ENCODE data around the gene TREML2.
"Not testable (repeated sequence)": the region's sequence is repeated elsewhere in the genome, so short reads cannot be mapped to it uniquely, and the experiment has no call there.

Gene TREML2, protein sequence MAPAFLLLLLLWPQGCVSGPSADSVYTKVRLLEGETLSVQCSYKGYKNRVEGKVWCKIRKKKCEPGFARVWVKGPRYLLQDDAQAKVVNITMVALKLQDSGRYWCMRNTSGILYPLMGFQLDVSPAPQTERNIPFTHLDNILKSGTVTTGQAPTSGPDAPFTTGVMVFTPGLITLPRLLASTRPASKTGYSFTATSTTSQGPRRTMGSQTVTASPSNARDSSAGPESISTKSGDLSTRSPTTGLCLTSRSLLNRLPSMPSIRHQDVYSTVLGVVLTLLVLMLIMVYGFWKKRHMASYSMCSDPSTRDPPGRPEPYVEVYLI

DNA sequence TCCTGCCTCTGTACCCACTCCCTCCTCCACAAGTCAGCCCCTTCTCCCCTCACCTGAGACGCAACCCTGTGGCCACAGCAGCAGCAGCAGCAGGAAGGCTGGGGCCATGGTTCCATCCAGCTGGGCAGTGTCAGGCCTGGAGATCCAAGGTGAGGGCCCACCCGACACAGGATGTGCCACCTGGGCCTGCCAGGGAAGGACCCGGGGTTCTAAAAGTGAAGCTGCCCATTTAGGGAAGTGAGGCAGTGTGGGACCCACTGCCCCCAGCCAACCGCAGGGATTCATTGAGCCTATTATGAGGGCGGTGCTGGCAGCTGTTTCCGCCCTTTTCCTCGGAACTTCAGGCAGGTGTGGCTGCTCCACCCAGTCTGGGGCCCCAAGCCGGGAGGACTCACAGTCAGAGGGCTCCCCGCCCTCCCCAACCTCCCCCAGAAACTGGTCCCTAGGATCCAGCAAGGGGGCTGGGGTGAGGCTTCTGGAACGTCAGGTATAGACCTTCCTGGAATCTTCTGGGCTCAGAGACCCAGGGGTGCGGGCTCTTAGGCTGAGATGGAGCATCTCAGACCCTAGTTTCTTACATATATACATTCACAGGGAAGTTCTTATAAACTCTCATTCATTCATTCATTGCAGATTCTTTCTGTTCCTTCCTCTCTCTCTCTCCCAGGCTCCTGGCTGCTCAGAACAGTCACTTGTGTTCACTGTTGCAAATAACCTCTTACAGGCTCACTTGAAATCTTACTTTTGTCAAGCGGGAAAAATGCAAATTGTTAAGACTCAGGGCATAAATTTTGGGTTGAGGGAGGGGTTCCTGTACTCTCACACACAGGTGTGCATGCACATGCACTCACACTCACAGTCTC, at the start of gene TREML2:
TSS of gene TREML2 (minus strand) at position 249 of the 863 bp plus-strand sequence. CDS start at position 108, 141 bp downstream.
- DNase-seq (ENCODE audit: low read depth in 2 of 2) = no peak

DNA sequence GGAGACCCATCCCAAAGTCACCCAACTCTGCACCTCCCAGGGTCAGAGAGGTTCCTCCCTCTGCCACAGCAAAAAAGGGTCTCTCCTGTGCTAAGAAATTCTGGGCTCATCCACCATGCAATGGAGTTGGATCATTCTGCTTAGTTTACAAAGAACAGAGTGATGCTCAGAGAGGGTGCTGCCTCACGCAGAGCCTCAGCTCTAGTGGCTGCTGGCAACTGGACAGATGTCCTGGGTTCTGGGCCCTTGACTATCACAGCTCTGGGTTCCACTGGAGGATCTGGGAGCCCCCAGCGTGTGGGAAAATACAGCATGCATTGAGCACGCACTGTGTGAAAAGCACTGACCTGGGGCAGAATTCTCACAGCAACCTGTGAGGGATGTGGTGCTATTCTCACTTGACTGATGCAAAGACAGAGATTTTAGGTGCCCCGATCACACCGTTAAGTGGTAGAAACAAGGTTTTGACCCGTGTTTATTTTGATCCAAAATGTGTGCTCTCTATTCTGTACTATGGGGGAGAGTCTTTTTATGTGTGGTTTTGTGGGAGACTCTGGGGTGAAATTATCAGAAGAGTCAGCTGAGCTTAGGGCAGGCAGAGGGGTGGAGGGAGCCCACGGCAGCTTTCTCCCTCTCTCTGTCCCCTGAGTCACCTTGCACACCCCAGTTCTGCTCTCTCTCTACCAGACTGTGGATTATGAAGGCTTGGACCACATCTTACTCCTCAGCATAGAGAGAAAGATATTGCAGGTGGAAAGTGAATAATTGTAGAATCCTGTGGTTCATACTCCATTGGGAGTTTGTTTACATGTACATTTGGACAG, 47.1 kb upstream of the TREML2 start:
- no peak for DNase-seq (ENCODE audit: low read depth in 2 of 2)

DNA sequence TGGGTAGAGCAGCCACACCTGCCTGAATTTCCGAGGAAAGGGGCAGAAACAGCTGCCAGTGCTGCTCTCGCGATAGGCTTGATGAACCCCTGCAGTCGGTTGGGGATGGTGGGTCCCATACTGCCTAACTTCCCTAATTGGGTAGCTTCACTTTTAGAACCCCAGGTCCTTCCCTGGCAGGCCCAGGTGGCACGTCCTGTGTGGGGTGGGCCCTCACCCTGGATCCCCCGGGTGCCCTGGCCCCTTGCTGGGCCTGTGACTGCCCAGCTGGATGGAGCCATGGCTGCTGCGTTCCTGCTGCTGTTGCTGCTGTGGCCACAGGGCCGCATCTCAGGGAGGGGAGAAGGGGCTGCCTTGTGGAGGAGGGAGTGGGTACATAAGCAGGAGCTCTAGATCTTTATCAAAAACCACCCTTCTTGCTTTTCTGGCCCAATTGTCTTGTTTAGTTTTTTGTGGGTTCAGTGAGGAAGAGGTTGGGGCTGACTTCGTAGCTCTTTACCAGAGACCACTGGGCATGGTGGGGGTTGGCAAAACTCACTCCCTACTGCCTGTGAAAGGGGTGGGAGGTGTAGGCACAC, 46.4 kb upstream of the TREML2 start:
- no peak for DNase-seq (ENCODE audit: low read depth in 2 of 2)

DNA sequence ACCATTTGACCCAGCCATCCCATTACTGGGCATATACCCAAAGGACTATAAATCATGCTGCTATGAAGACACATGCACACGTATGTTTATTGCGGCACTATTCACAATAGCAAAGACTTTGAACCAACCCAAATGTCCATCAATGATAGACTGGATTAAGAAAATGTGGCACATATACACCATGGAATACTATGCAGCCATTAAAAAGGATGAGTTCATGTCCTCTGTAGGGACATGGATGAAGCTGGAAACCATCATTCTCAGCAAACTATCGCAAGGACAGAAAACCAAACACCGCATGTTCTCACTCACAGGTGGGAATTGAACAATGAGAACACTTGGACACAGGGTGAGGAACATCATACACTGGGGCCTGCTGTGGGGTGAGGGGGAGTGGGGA, 45.6 kb upstream of the TREML2 start:
- not testable (repeated sequence) for DNase-seq (ENCODE audit: low read depth in 2 of 2)

DNA sequence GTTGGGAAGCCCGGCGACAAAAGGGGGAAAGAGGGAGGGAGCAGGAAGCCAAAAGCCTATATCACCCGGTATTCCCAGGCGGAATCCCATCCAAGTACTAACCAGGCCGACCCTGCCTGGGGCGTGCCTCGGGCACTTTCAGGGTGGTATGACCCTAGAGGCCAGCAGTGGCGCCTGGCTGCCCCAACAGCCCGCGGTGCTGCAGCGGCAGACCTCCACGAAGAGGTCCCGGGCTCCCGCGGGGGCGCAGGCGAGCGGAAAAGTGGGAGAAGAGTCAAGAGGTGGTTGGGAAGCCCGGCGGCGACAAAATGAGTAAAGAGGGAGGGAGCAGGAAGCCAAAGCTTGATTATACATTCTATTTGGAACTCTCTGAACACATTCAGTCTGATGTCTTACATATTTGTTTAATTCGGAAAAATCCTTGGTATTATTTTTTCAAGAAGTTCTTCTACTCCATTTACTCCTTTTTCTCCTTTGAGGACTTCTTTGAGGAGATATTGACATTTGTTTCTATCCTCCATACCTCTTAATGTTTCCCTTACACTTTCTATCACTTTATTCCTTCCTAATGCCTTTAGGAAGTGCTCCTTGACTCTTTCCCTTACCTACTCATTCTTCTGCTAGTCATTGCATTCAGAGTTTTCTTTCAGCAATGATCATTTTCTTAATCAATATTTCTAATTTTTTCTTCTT, 38.7 kb upstream of the TREML2 start:
- no peak for DNase-seq (ENCODE audit: low read depth in 2 of 2)

DNA sequence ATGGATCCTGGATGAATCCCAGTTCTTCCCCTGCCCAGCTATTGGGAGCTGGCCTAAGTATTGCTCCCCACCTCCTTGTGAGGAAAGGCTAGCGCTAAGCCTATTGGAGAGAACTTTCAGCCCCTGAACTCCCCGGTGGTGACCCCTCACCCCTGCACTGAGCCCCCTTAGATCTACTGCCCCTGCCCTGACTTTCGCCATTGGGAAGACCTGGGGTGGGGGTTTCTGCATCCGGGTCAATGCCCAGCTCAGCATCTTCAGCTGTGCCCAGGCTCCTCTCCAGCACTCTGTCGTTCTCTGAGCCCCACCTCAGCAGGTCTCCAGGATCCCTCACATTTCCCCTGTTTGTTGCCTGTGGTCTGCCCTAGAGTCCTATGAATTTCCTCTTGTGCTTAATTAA, 36.2 kb upstream of the TREML2 start:
- no peak for DNase-seq (ENCODE audit: low read depth in 2 of 2)

DNA sequence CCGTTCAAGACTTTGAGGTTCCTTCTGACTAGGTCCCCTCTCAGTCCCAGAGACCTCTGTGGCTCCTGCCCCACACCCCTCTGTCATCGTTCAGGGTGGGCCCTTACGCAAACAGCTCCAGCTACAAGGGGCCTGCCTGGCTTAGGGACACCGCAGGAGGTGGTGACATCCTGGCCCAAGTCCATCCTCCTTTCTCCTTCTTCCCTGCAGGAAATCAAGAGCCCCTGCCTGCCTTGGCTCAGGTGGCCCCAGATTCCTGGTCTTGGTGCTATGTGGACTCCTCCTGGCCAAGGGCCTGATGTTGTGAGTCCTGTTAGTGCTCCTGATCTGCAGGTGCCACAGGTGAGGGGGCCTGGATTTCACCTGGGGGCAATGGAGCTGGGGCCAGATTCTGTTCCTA, 35.3 kb upstream of the TREML2 start:
- DNase-seq (ENCODE audit: low read depth in 2 of 2) = no peak

DNA sequence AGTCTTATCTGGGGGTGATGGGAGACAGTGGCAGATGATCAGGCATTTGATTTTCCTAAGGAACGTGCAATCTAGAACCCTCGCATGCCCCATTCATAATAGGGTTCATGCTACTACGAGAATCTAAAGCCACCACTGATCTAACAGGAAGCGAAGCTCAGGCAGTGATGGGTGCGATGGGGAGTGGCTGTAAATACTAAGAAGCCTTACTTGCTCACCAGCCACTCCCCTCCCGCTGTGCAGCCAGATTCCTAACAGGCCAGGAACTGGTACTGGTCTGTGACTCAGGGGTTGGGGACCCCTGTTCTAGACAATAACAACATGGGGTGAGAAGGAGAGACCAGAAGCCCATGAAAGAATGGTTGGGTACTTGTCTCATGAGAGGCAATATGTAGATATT, 31.7 kb upstream of the TREML2 start:
- no peak for DNase-seq (ENCODE audit: low read depth in 2 of 2)

DNA sequence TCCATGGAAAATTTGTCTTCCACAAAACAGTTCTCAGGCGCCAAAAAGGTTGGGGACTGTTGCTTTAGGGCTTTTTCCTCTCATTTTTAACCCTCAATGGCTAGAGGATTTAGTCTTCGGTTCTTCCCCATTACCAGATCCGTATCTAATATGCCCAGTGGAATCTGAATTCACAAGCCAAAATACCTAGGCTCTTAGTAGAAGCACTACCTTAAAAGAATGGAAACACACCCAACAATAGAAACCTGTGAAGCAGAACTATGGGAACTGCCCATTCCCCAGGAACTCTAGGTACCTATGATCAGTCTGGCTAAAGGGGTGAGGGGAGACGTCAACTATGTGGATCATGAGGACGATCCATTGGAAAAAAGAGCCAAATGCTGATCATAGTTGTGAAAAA, 30.3 kb upstream of the TREML2 start:
- DNase-seq (ENCODE audit: low read depth in 2 of 2) = no peak

DNA sequence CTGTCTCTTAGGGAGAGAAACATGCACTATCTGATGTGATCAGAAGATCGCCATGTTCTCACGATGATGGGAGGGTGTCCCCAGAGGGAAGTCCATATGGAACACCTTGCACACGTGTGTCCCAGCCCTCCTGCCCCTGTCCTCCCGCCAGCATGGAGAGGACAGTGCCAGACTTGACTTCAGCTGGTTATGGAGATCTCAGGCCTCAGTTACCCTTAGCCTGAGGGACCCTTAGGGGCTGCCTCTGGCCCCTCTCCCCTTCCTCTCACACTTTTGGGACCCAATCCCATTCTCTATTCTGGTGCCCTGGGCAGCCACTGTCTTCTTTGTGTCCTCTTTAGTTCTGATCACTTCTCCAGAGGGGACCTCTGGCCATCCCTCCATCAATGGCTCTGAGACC, 28.8 kb upstream of the TREML2 start:
- DNase-seq (ENCODE audit: low read depth in 2 of 2) = no peak

DNA sequence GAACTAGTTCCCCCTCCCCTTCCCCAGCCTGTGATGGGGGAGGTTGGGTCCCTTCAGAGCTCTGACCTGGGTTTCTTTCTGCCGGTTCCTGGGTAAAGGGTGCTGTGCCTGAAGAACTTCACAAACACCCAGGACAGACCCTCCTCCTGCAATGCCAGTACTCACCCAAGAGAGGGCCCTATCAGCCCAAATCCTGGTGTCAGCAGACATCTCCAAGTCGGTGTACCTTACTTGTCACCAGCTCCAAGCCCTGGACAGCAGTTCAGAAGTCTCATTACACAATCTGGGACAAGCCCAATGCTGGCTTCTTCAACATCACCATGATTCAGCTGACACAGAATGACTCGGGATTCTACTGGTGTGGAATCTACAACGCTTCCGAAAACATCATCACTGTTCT, 27.7 kb upstream of the TREML2 start:
- no peak for DNase-seq (ENCODE audit: low read depth in 2 of 2)

DNA sequence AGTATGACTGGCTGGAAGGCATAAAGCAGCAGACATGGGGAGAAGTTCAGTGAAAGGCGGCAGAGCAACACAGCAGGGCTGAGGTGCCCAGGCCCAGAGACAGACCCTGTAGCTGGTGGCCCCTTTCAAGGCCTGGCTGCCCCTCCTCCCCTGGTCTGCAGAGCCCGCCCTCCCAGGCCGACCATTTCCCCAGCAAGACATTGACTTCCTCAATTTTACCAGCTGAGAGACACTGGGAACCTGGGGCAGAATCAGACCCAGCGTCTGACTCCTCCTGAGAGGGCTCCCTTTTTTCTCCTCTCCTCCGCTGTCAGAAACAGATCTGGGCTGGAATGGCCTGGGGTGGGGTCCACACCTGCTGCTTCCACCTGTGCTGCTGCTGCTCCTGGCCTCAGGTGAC, 27.1 kb upstream of the TREML2 start, which contains the start of gene TREML4:
TSS of gene TREML4 (plus strand) at position 254 of the 400 bp plus-strand sequence. CDS start at position 333, 79 bp downstream.
- no peak for DNase-seq (ENCODE audit: low read depth in 2 of 2)

DNA sequence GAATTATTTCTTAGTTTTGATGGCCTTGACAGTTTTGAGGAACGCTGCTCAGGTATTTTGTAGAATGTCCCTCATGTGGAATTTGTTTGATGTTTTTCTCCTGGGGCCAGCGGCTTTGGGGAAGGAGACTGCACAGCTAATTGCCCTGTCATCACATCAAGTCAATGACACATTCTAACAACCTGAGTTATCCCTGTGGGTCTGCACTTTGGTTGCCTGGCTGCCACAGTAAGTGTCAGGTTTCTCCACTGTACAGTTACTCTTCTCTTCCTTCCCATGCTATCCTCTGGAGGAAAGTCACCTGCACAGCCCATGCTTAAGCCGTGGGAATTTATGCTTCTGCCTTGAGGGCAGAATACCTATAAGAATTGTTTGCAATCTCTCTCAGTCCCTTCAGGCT, 25.8 kb upstream of the TREML2 start:
- DNase-seq (ENCODE audit: low read depth in 2 of 2) = no peak

DNA sequence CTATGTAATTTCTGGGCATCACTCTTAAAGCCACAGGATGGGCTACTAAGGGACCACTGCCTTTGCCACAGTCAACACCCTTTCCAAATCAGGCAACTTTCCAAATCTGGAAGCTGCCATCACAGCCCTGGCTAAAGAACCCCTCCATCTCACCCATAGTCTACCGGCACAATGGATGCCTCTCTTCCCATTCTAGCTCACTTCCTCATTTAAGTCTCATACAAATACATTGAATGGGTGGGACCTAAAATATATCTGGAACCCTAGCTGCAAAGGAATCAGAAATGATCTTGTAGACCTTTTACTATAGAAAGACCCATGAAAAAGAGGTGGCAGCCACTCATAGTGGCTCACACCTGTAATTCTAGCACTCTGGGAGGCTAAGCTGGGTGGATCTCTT, 23.9 kb upstream of the TREML2 start:
- no peak for DNase-seq (ENCODE audit: low read depth in 2 of 2)

DNA sequence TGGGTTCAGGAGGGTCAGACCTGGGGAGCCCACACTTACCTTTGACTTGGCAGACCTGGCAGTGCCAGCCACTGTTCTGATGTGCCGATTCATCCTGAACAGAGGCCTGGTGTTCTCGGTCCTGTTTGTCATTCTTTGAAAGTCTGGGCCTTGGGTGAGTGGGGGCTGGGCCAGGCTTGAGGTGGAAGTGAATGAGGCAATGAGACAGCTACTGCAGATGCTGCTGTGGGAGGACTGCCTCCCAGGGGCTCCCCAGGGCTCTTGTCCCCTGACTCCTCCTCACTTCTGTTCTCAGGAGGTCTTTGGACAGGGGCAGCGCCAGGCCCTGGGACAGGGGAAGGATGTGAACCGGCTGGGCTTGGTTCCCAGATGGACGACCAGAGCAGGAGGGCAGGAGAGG, 21.6 kb upstream of the TREML2 start:
- no peak for DNase-seq (ENCODE audit: low read depth in 2 of 2)

DNA sequence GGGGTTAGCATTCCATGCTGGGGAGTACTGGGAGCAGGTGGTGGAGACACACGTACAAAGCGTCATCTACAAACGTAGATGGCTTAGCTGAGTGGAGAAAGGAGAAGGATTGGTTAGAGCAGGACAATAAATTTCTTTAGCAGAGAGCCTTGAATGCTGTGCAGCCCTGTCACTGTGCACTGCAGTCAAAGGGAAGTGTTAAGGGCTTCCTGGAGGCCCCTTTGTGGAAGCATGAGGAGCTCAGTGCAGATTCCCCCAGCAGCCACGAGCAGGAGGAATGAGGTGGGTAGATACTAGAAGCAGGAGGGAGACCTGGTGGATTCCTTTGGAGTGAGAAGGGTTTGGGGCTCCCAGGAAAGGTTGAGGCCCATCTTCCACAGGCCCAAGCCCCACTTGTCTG, 21.1 kb upstream of the TREML2 start:
- no peak for DNase-seq (ENCODE audit: low read depth in 2 of 2)

DNA sequence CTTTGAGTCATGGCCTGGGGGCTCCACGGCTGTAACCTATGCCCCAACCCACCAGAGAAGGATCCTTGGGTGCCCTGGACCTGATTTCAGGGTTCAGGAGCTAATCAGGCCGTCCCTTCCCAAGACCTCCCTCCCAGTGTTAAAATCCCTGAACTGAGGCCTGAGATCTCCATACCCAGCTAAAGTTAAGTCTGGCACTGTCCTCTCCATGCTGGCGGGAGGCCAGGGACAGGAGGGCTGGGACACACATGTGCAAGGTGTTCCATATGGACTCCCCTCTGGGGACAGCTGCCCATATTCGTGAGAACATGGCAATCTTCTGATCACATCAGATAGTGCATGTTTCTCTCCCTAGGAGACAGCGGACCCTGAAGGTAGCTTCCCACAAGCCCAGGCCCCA, 15.7 kb upstream of the TREML2 start:
- no peak for DNase-seq (ENCODE audit: low read depth in 2 of 2)

DNA sequence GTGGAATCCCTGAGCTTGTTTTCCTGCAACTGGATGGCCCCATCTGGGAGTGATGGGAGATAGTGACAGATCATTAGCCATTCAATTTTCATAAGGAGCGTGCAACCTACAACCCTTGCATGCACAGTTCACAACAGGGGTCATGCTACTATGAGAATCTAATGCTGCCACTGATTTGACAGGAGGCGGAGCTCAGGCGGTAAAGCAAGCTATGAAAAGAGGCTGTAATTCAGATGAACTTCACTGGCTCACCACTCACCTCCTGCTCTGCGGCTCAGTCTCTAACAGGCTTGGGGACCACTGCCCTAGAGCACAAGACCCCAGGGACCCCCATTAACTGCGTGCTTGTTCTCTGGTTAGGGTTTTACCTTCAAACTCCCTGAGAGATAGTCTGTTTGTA, 14.8 kb upstream of the TREML2 start:
- no peak for DNase-seq (ENCODE audit: low read depth in 2 of 2)

DNA sequence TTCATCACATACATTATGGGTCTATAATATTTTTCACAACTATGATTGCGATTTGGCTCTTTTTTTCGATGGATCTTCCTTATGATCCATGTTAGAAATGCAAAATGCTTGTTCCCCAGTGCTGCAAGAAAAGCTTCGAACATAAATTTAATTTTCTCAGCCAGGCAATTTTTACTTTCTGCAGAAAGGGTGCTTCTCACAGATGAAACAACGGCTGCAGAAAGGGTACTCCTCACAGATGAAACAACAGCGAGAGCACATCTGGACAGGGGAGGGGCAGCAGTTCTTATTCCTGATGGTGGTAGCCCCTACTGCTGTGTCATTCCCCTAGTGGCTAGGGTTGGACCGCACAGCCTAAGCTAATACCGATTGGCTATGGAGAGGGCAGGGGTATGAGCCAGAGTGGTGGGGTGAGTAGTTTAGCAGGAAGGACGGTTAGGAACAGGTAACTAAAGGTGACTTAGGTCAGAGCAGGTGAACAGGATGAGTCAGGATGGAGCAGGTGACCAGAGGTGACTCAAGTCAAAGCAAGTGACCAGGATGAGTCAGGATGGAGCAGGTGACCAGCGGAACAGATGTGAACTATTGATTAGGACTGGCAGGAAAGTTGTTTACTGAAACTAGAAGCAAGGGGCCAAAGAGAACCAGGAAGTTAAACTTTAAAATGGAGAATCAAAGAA, 13.8 kb upstream of the TREML2 start:
- no peak for DNase-seq (ENCODE audit: low read depth in 2 of 2)

DNA sequence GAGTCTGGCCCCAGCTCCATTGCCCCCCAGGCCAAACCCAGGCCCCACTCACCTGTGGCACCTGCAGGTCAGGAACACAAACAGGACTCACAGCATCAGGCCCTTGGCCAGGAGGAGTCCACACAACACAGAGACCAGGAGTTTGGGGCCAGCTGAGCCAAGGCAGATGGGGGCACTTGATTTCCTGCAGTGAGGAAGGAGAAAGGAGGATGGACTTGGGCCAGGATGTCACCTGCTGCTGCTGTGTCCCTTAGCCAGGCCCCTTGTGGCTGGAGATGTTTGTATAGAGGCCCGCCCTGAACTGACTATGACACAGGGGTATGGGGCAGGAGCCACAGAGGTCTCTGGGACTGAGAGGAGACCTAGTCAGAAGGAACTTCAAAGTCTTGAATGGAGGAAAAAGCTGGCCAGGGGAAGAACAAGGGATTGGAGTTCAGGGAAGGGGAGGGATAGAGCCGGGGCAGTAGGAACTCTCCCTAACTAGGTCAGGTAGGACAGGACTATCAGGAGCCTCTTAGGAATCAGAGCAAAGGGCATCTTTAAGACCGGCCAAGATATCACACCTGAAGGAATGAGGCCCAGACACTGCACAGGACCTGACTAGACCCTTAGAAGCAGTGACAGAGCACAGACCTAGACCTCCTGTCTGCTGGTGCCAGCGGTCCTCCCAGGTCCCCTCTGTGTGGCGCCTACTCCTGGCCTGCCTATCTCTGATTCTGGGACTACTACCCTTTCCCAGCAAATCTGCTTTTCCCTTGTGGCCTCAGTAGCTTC, 8.8 kb upstream of the TREML2 start:
- DNase-seq (ENCODE audit: low read depth in 2 of 2) = no peak

Measured in stimulated activated CD4-positive, alpha-beta T cell treated with anti-CD3 and anti-CD28 coated beads, Interleukin-1b, Interleukin-23, amount 100 ng/mL, for 1 hour (primary cell).